Measurements from ENCODE around the gene TBX18. TPM values are rescaled to one million over a fixed set of nuclear protein-coding genes. Genes with fewer than 3 reads are reported as not detected.

The TBX18 gene
- total and polyA plus RNA-seq, 10 of the 15 experiments (the other 5 are each of a cell fraction or from before 2014, with no cell fraction given), result 0.03 to 6.1 (median 0.17) TPM; not detected in 6

- no peak for TF ChIP-seq NFXL1 (IDR thresholded peaks at IDR 0.05; ENCODE audit: borderline replicate concordance)
Observed at GRCh38 chr6:84756877-84757276, 7.5 kb downstream of the TBX18 start (continued).

- H3K27me3 ChIP-seq (replicated peaks in 1 of 2; ENCODE audit: control insufficient read depth in 2 of 2, insufficient read depth in 2 of 2, low read length in 1 of 2), result no peaks in the 10 kb centered on the region
- in situ Hi-C loops (cut with MboI), result no loop called here
- ChIA-PET POLR2A (no interaction called here), CTCF (no interaction called here), SMC1A (ENCODE audit: uncharacterized antibody, unreplicated experiment) (no interaction called here), RAD21 (ENCODE audit: unreplicated experiment) (no interaction called here)
- no peaks in the 10 kb centered on the region for H4K20me1 ChIP-seq (ENCODE audit: control insufficient read depth, insufficient read depth)
- no peak for TF ChIP-seq ZNF687 (IDR thresholded peaks at IDR 0.05)
- no peak for TF ChIP-seq YBX1 (IDR thresholded peaks at IDR 0.05)
- no peak for TF ChIP-seq FOS (IDR thresholded peaks at IDR 0.05; ENCODE audit: borderline replicate concordance, extremely low read depth, insufficient read length)
- no peak overlapping the region for H2AFZ ChIP-seq (ENCODE audit: control insufficient read depth, low read depth, low read length)
- H3K9ac ChIP-seq (ENCODE audit: control insufficient read depth, insufficient read depth, low read length), result no peak overlapping the region
- H3K36me3 ChIP-seq (ENCODE audit: control insufficient read depth in 2 of 2, insufficient read depth in 2 of 2, low read length in 1 of 2), result no peaks in the 10 kb centered on the region
- peak; percentile 51 for ATAC-seq
- no peak overlapping the region for H3K4me3 ChIP-seq
- no peaks in the 10 kb centered on the region for H3K79me2 ChIP-seq (ENCODE audit: control insufficient read depth, insufficient read depth, low read length)
- H3K9me3 ChIP-seq (replicated peaks; ENCODE audit: control insufficient read depth, insufficient read depth, low read length), result no peaks in the 10 kb centered on the region
- DNase-seq (ENCODE audit: low read depth, low spot score), result no peak
- BruUV-seq (replicated peaks), result no TSS peak
- H3K4me2 ChIP-seq (ENCODE audit: control insufficient read depth, insufficient read depth), result no peak overlapping the region
- intact Hi-C loops (cut with micrococcal nuclease; ENCODE audit: unreplicated experiment), result no loop called here
- no peak overlapping the region for H3K27ac ChIP-seq (ENCODE audit: control insufficient read depth, insufficient read depth)
- FAIRE-seq, result no peak
- WGBS (ENCODE audit: insufficient coverage, insufficient replicate concordance, low lambda C conversion rate, missing lambda C conversion rate), result 8% methylated on average over 7 of the region's 7 CpGs
- H3K4me1 ChIP-seq (ENCODE audit: control insufficient read depth, insufficient read depth, low read length), result no peaks in the 10 kb centered on the region
Observed at GRCh38 chr6:84756466-84756865, 7.9 kb downstream of the TBX18 start.

Data from GM12878 (cell line).